Left ventricle myocardium superior (tissue), 1 donor: ENCODE results near the gene UHRF1. TPM values are rescaled to one million over a fixed set of nuclear protein-coding genes. Genes with fewer than 3 reads are reported as not detected.

Experiments used
- ATAC-seq: fragments of 200-7000 bp; cut with Tn5 transposase; one replicate; pipeline ENCODE4 v1.9.1; 2020; ENCODE audit warnings: mild to moderate bottlenecking, moderate library complexity
- DNase-seq: peaks from one replicate; pipeline ENCODE4 v3.0.0-alpha.2; 2020
- intact Hi-C: fragments of 100-400 bp; cut with micrococcal nuclease; formaldehyde crosslinking; loops from one replicate; pipeline ENCODE4 v1.11.0; 2022
- microRNA-seq: library from miRNA; unstranded; fragments of <30 nt; microRNA quantifications from one replicate; pipeline ENCODE4 v1.2.0, GENCODE V29; 2020; ENCODE audit warnings: borderline number of aligned reads
- total RNA-seq: library from RNA; stranded (reverse); fragmentation: NEBNext Ultra II Directional; extraction: Animal tissue kit (Norgen Biotek cat#: 25700); gene quantifications from one replicate; pipeline ENCODE4 v1.2.1, GENCODE V29; 2021
- donor health status: DM: no; HTN: yes; CAD: no; lungs with severe emphysema.

Gene UHRF1
- total RNA-seq, 1 donor from 2014 or later = 1.5 TPM

DNA sequence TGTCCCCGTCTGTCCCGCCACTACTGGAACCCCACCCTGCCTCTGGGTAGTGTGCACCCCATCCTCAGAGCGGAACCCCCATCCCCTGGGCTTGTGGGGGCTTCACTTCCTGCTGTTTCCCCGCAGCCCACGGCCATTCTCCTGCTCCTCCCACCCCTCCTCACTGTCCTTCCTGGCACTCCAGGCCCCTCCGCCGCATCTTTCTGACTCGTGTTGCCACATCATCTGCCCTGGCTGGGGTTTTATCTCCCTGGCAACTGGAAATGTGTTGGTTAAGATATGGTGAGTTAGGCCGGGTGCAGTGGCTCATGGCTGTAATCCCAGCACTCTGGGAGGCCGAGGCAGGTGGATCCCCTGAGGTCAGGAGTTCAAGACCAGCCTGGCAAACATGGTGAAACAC lies 96.9 kb downstream of the UHRF1 start:
- no peak for DNase-seq
- intact Hi-C loops = no loop called here
- ATAC-seq = peak; percentile 54

DNA sequence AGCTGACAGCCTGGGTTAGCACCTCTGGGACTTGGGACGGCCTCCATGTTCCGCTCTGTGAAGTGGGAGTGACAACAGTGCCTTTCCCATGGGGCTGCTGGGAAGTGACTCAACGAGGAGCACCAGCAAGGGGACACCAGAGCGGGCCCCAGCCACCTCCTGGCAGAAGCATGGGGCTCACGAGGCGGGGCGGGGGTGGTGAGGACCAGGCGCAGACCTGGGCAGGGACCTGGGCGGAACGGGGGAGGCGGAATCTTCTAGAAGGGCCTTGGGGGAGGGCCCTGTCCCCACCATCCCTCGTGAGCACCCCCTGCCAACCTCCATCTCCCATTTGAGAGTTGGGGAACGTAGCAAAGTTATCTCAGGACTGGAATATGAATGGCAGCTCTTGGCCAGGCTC lies 97.5 kb downstream of the UHRF1 start:
- ATAC-seq (no peak), DNase-seq (no peak)
- intact Hi-C loops = no loop called here

Small RNA genes within 50 kb of the gene (microRNA-seq; reads per million reads assigned to microRNA genes)
- gene MIR4747 = not detected

Other genes starting within 250 kb of the UHRF1 start
- gene MYDGF, start 239.2 kb upstream of the UHRF1 start, total RNA-seq = 27.0 TPM
- 53.9 TPM for gene DPP9, start 185.7 kb upstream of the UHRF1 start, total RNA-seq
- 49.6 TPM for gene FEM1A, start 117.8 kb upstream of the UHRF1 start, total RNA-seq
- 6.2 TPM for gene TICAM1, start 77.8 kb upstream of the UHRF1 start, total RNA-seq
- gene PLIN3, start 41.8 kb upstream of the UHRF1 start, total RNA-seq = 25.8 TPM
- not detected for gene ARRDC5, start 6.6 kb upstream of the UHRF1 start, total RNA-seq
- 36.4 TPM for gene KDM4B, start 59.6 kb downstream of the UHRF1 start, total RNA-seq